ENCODE measurements around the gene DPF1. TPM values are rescaled to one million over a fixed set of nuclear protein-coding genes. Genes with fewer than 3 reads are reported as not detected.

DPF1 gene
- polyA plus RNA-seq, 1 donor (not counting 4 experiments of a cell fraction or from before 2014, with no cell fraction given) = 1.5 TPM

GRCh38 chr19:38208571-38208970 lies 15.5 kb downstream of the DPF1 start:
- Histone ChIP-seq H3K9ac (ENCODE audit: control insufficient read depth, extremely low read depth, insufficient read depth, low read length) (no peak overlapping the region), H3K79me2 (ENCODE audit: control insufficient read depth, insufficient read depth, low read length) (no peaks in the 10 kb centered on the region), H3K4me3 (ENCODE audit: control insufficient read depth in 2 of 3, extremely low read depth in 1 of 3, insufficient read depth in 2 of 3, low read depth in 1 of 3, low read length in 3 of 3) (no peak overlapping the region), H3K27me3 (ENCODE audit: control insufficient read depth, extremely low read depth, insufficient read depth, low read length) (peaks cover 7% of the 10 kb centered on the region), H3K27ac (ENCODE audit: control insufficient read depth, insufficient read depth, low read length) (no peak overlapping the region), H3K4me1 (ENCODE audit: control insufficient read depth, extremely low read depth, insufficient read depth, low read length) (peaks cover 14% of the 10 kb centered on the region), H2AFZ (ENCODE audit: control insufficient read depth, low read length) (no peak overlapping the region), H3K9me1 (ENCODE audit: control insufficient read depth, extremely low read depth, insufficient read depth, low read length) (peaks cover 2% of the 10 kb centered on the region), H3K36me3 (ENCODE audit: control insufficient read depth in 2 of 2, extremely low read depth in 1 of 2, insufficient read depth in 2 of 2, low read length in 2 of 2) (peaks cover 3 to 10% of the 10 kb centered on the region in 2 experiments), H3K4me2 (ENCODE audit: control insufficient read depth, extremely low read depth, insufficient read depth, low read depth, low read length) (no peak overlapping the region), H4K20me1 (ENCODE audit: control insufficient read depth, extremely low read depth, insufficient read depth, low read length) (no peaks in the 10 kb centered on the region), H3K9me3 (ENCODE audit: control insufficient read depth, low read depth, low read length) (no peaks in the 10 kb centered on the region)
- no peak for TF ChIP-seq EZH2 (IDR thresholded peaks at IDR 0.05; ENCODE audit: low read length)
- no peak for TF ChIP-seq CTCF (optimal IDR thresholded peaks at IDR 0.05 in 1 of 3, IDR thresholded peaks at IDR 0.05 in 1 of 3, conservative IDR thresholded peaks at IDR 0.05 in 1 of 3; ENCODE audit: extremely low read depth in 1 of 3, insufficient read depth in 2 of 3, low read length in 3 of 3)
- dilution Hi-C loops (cut with MboI; ENCODE audit: extremely low pct_ligation_motif_present, low sequenced_read_pairs) = no loop called here
- no peak for FAIRE-seq
- no peak for DNase-seq (ENCODE audit: low read depth, low spot score)

DNA sequence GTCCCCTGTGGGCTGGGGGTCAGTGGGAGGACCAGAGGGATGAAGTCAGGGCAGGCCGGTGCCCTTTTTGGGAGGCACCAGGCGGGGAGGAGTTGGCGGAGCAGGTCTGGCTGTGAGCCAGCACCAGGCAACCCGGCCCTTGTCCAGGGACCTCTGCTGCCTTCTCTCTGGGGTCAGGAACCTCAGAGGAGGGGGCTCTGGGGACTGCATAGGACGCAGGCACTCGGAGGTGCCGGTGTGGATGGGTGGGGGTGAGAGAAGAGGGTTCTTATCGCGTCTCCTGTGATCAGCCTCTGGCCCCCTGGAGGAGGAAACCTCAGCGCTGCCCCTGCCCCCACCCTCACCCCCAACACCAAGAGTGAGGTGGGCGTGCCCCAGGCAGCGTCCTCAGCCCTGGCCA lies 16.5 kb downstream of the DPF1 start:
- dilution Hi-C loops (cut with MboI; ENCODE audit: extremely low pct_ligation_motif_present, low sequenced_read_pairs) = no loop called here

More for the DNA sequence above, 16.5 kb downstream of the DPF1 start:
- Histone ChIP-seq H2AFZ (ENCODE audit: control insufficient read depth, low read length) (no peak overlapping the region), H3K27me3 (ENCODE audit: control insufficient read depth, extremely low read depth, insufficient read depth, low read length) (peaks cover 7% of the 10 kb centered on the region), H3K9me1 (ENCODE audit: control insufficient read depth, extremely low read depth, insufficient read depth, low read length) (peaks cover 2% of the 10 kb centered on the region), H3K9me3 (ENCODE audit: control insufficient read depth, low read depth, low read length) (no peaks in the 10 kb centered on the region), H3K4me3 (ENCODE audit: control insufficient read depth in 2 of 3, extremely low read depth in 1 of 3, insufficient read depth in 2 of 3, low read depth in 1 of 3, low read length in 3 of 3) (no peak overlapping the region), H3K4me1 (ENCODE audit: control insufficient read depth, extremely low read depth, insufficient read depth, low read length) (peaks cover 14% of the 10 kb centered on the region), H3K4me2 (ENCODE audit: control insufficient read depth, extremely low read depth, insufficient read depth, low read depth, low read length) (no peak overlapping the region), H4K20me1 (ENCODE audit: control insufficient read depth, extremely low read depth, insufficient read depth, low read length) (no peaks in the 10 kb centered on the region), H3K36me3 (ENCODE audit: control insufficient read depth in 2 of 2, extremely low read depth in 1 of 2, insufficient read depth in 2 of 2, low read length in 2 of 2) (peaks cover 3 to 18% of the 10 kb centered on the region in 2 experiments), H3K79me2 (ENCODE audit: control insufficient read depth, insufficient read depth, low read length) (no peaks in the 10 kb centered on the region), H3K27ac (ENCODE audit: control insufficient read depth, insufficient read depth, low read length) (no peak overlapping the region), H3K9ac (ENCODE audit: control insufficient read depth, extremely low read depth, insufficient read depth, low read length) (no peak overlapping the region)
- DNase-seq (ENCODE audit: low read depth, low spot score) = no peak
- TF ChIP-seq EZH2 (IDR thresholded peaks at IDR 0.05; ENCODE audit: low read length) (no peak), CTCF (optimal IDR thresholded peaks at IDR 0.05 in 1 of 3, IDR thresholded peaks at IDR 0.05 in 1 of 3, conservative IDR thresholded peaks at IDR 0.05 in 1 of 3; ENCODE audit: extremely low read depth in 1 of 3, insufficient read depth in 2 of 3, low read length in 3 of 3) (no peak)
- no peak for FAIRE-seq
